CD4-positive, alpha-beta memory T cell (primary cell): ENCODE results near the gene ADCY4. TPM values are rescaled to one million over a fixed set of nuclear protein-coding genes. Genes with fewer than 3 reads are reported as not detected.

Experiments used
- CTCF ChIA-PET: fragments of 350-600 bp; sonication (Branson Sonifier 250); formaldehyde crosslinking; loops from one replicate; lab custom pipeline; 2021; ENCODE audit warnings: inconsistent platforms; ENCODE audit not compliant: partially characterized antibody; lab: Charles Lee
- POLR2A ChIA-PET: fragments of 350-600 bp; sonication (Branson Sonifier 250); formaldehyde crosslinking; loops from one replicate; lab custom pipeline; 2021; ENCODE audit not compliant: partially characterized antibody; lab: Charles Lee
- DNase-seq, 5 donors: peaks; one replicate each; pipeline versions ENCODE4 v3.0.0 to v3.0.0-alpha.2; 2020 to 2022; ENCODE audit warnings: mixed read lengths in 1 of 5
- H3K27ac ChIP-seq: one replicate; pipeline ENCODE4 v1.7.0; 2013; ENCODE audit warnings: low read depth, low read length
- H3K27me3 ChIP-seq: 2 replicates; pipeline ENCODE4 v1.7.0; 2013; ENCODE audit warnings: mild to moderate bottlenecking, low read length, moderate library complexity; ENCODE audit not compliant: insufficient read depth
- H3K36me3 ChIP-seq: 2 replicates; pipeline ENCODE4 v1.7.0; 2013; ENCODE audit warnings: mild to moderate bottlenecking, low read length, moderate library complexity; ENCODE audit not compliant: insufficient read depth
- H3K4me1 ChIP-seq: 2 replicates; pipeline ENCODE4 v1.7.0; 2013; ENCODE audit warnings: mild to moderate bottlenecking, low read length, moderate library complexity; ENCODE audit not compliant: insufficient read depth
- H3K4me3 ChIP-seq, 2 donors: one replicate each; pipeline ENCODE4 v1.7.0; 2013; ENCODE audit warnings: low read length in 2 of 2, mild to moderate bottlenecking in 1 of 2
- H3K9me3 ChIP-seq, 2 donors: one replicate each; pipeline ENCODE4 v1.7.0; 2013; ENCODE audit warnings: low read length in 2 of 2, control low read depth in 1 of 2; ENCODE audit not compliant: control insufficient read depth in 1 of 2
- H3K27ac Mint-ChIP-seq, 7 donors: one replicate each; pipeline ENCODE4 v1.8.0; 2020 to 2021; ENCODE audit warnings: mixed read lengths in 7 of 7, mild to moderate bottlenecking in 6 of 7, inconsistent platforms in 3 of 7, moderate library complexity in 3 of 7
- H3K27me3 Mint-ChIP-seq, 2 donors: one replicate each; pipeline ENCODE4 v1.8.0; 2020 to 2021; ENCODE audit warnings: mixed read lengths in 2 of 2
- H3K36me3 Mint-ChIP-seq, 2 donors: one replicate each; pipeline ENCODE4 v1.8.0; 2020 to 2021; ENCODE audit warnings: mixed read lengths in 2 of 2, inconsistent platforms in 1 of 2, mild to moderate bottlenecking in 1 of 2
- H3K4me1 Mint-ChIP-seq, 4 donors: one replicate each; pipeline ENCODE4 v1.8.0; 2020 to 2021; ENCODE audit warnings: mixed read lengths in 4 of 4, mild to moderate bottlenecking in 1 of 4
- H3K4me3 Mint-ChIP-seq, 8 donors: one replicate each; pipeline ENCODE4 v1.8.0; 2020 to 2021; ENCODE audit warnings: mixed read lengths in 8 of 8, mild to moderate bottlenecking in 7 of 8, moderate library complexity in 6 of 8, inconsistent platforms in 3 of 8
- H3K9me3 Mint-ChIP-seq, 8 donors: one replicate each; pipeline ENCODE4 v1.8.0; 2020 to 2021; ENCODE audit warnings: mixed read lengths in 8 of 8, mild to moderate bottlenecking in 5 of 8, inconsistent platforms in 3 of 8, moderate library complexity in 1 of 8
- intact Hi-C: fragments of 100-400 bp; cut with micrococcal nuclease; formaldehyde crosslinking; loops from one replicate; pipeline ENCODE4 v1.15.1; 2023
- polyA plus RNA-seq, 2 donors: library from polyadenylated mRNA; unstranded; fragments of 300-500 nt; fragmentation: Illumina TruSeq; gene quantifications; one replicate each; pipeline ENCODE4 v1.2.3, GENCODE V29; 2021
- total RNA-seq, 2 experiments: library from RNA; stranded (reverse); gene quantifications; one replicate each; pipeline ENCODE4 v1.2.3, GENCODE V29; 2021

Gene ADCY4
- total and polyA plus RNA-seq, 4 experiments from 2014 or later: 0.48 to 8.1 (median 3.9) TPM

DNA sequence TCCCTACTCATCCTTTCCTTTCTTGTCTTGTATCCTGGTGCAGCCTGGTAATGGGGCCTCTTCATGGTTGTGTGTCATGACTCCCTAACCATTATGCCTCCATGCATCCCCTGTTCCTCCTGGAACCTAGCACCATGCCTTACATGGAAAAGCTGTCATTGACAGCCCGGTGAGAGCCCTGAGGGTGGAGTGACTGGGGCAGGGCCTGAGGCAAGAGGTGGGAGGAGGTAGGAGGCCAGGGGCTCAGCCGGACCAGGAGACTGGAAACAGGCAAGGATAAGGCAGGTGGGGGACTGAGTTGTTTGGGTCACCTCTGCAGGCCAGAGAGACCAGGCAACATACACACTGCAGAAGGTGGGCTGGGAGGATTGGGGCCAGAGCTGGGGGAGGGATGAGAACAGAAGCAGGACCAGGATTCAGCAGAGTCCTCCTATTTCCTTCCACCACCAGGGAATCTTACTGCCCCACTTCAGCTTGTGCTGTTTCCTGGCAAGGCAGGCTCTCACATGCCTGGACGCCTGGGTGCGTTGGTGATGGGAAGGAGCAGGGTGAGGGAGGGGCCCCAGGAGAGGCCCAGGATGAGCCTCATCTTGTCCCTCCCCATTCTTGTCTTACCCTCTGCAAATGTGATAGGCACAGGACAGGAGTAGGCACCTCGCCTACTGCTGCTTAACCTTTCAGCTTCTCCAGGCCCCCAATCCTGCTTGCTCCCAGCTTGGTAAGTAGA is 25.2 kb downstream of the ADCY4 start, which contains the start of gene LTB4R2:
LTB4R2 (plus strand) TSS at position 603 of the 727 bp plus-strand sequence. CDS start 525 bp downstream, outside the sequence.
- intact Hi-C loops: loop anchor here (1.0 to 5.0 kb wide), 2 partner anchors 10 to 123 kb away; partner anchors contain the start of genes DHRS1 and NOP9

DNA sequence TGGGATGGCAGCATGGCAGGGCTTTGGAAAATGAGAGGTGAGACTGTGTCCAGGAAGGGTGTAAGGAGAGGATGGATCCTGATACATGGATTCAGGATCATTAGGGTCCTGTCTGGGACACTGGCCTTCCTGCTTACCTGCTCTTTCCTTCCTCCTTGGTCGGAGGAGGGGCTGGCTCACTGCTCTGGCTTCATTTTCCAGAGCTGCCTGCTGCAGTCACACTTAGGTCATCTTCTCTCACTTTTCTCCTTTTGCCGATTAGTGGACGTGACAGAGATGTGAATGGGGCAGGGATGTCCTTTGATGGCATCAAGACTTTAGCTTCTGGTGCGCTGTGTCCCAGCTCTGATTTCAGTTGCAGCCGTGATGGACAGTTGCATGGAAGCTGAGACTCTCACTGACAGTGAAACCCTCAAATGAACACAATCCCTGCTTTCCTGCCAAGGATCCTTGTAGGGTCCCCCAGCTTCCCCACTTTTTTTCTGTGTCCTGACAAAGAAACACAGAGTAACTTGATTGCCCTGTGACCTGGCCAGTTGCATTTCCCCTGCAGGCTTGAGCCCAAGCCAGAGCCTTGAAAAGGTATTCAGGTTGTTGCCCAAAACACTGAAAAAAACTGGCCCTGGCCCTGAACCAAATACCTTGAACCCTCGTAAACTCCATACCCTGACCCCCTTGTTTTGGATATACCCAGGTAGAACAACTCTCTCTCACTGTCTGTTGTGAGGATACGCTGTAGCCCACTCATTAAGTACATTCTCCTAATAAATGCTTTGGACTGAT is 26.3 kb downstream of the ADCY4 start:
- Mint-ChIP-seq H3K4me3 (peak overlapping the region; percentile 1 to 79 (median 44)), H3K27ac (peak overlapping the region; percentile 52 to 96 (median 84)), H3K4me1 (peaks cover 36 to 75% (median 51%) of the 10 kb centered on the region in 4 donors), H3K27me3 (no peaks in the 10 kb centered on the region), H3K36me3 (peaks cover 41 to 46% of the 10 kb centered on the region in 2 donors), H3K9me3 (peaks cover 0 to 1% (median 0%) of the 10 kb centered on the region in 8 donors)
- intact Hi-C loops: loop anchor here (1.0 kb wide), 1 partner anchor 37 kb away; the partner anchor contains the start of gene RABGGTA
- peak overlapping the region; percentile 72 for H3K27ac ChIP-seq
- DNase-seq: no peak
- POLR2A ChIA-PET: interaction anchor here (0.7 to 8.5 kb wide), 20 partner anchors 9 to 193 kb away, joined by 3 to 108 read pairs (median 6); partner anchors contain the start of genes ADCY4, CBLN3, CHMP4A and DCAF11
- H3K4me1 ChIP-seq: peaks cover 52% of the 10 kb centered on the region
- no peaks in the 10 kb centered on the region for H3K27me3 ChIP-seq
- H3K4me3 ChIP-seq: no peak overlapping the region
- H3K36me3 ChIP-seq: peaks cover 43% of the 10 kb centered on the region
- CTCF ChIA-PET: interaction anchor here (0.5 to 18.5 kb wide), 40 partner anchors 9 to 1449 kb away, joined by 3 to 556 read pairs (median 5); partner anchors contain the start of genes ADCY4, CBLN3, CHMP4A and DCAF11
- H3K9me3 ChIP-seq: no peaks in the 10 kb centered on the region

More for the DNA sequence above, 25.2 kb downstream of the ADCY4 start, which contains the start of gene LTB4R2:
- peaks cover 47 to 87% (median 62%) of the 10 kb centered on the region in 4 donors for H3K4me1 Mint-ChIP-seq
- H3K36me3 Mint-ChIP-seq: peaks cover 29 to 34% of the 10 kb centered on the region in 2 donors
- ChIA-PET CTCF (interaction anchor here (0.7 to 18.5 kb wide), 14 partner anchors 8 to 229 kb away, joined by 3 to 556 read pairs (median 28); partner anchors contain the start of genes ADCY4, CBLN3, DHRS1 and KHNYN), POLR2A (interaction anchor here (0.6 to 8.5 kb wide), 21 partner anchors 10 to 195 kb away, joined by 3 to 108 read pairs (median 11); partner anchors contain the start of genes CBLN3, CHMP4A, DCAF11 and DHRS1)
- peak within 1 kb of the TSS; percentile 83 to 89 (median 87) for H3K4me3 Mint-ChIP-seq
- Histone ChIP-seq H3K36me3 (peaks cover 31% of the 10 kb centered on the region), H3K27ac (peak within 1 kb of the TSS; percentile 72), H3K9me3 (no peaks in the 10 kb centered on the region), H3K4me1 (peaks cover 63% of the 10 kb centered on the region), H3K4me3 (peak within 1 kb of the TSS; percentile 32 to 58), H3K27me3 (no peaks in the 10 kb centered on the region)
- H3K27ac Mint-ChIP-seq: peak within 1 kb of the TSS; percentile 81 to 96 (median 93)
- H3K9me3 Mint-ChIP-seq: peaks cover 0 to 1% (median 0%) of the 10 kb centered on the region in 8 donors
- no peak for DNase-seq
- no peaks in the 10 kb centered on the region for H3K27me3 Mint-ChIP-seq

DNA sequence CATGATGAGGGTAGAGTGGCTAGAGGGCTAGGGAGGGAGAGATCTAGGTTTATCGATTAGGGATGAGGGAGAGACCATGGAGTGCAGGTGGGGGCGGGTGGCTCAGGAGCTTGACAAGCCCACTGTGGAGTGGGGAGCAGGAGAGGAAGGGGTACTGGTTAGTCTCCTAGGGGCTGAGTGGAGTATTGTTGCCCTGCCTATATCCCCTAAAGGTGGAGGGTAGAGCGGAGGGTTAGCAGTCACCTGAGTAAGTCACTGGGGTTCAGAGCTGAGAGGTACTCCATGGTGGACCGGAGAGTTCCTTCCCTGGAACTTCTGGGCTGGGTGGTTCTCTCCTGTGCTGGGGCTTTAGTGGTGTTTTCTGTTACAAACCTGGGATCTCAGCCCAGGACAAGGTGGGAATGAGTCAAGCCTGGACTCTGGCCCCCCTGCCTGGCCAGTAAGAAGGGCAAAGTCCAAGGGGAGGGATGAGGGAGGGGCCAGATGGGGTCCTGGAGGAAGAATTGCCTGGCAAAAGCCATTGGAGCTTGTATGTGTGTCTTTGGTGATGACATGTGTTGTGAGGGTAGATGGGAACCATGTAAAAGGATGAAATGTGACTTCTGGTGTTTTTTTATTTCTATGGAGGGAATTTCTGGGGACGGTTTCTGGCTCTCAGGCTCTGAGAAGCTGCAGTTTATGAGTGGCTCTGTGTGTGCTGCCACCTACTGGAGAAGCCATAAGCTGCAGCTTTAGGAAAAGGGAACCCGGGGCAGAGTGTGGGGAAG is 27.1 kb downstream of the ADCY4 start, which contains the start of gene CIDEB:
CIDEB (minus strand) TSS at position 403 of the 767 bp plus-strand sequence; CDS start at position 284, 119 bp downstream.
- peak within 1 kb of the TSS in 7 of 8 donors; percentile 1 to 79 (median 35) for H3K4me3 Mint-ChIP-seq
- intact Hi-C loops: loop anchor here (1.0 kb wide), 1 partner anchor 36 kb away; the partner anchor contains the start of gene RABGGTA
- ChIA-PET CTCF (interaction anchor here (0.6 to 18.5 kb wide), 42 partner anchors 9 to 301 kb away, joined by 3 to 556 read pairs (median 4); partner anchors contain the start of genes ADCY4, CBLN3, CHMP4A and DCAF11), POLR2A (interaction anchor here (0.8 to 8.5 kb wide), 21 partner anchors 8 to 193 kb away, joined by 3 to 108 read pairs (median 4); partner anchors contain the start of genes ADCY4, CBLN3, CHMP4A and DCAF11)
- H3K4me1 Mint-ChIP-seq: peaks cover 29 to 70% (median 46%) of the 10 kb centered on the region in 4 donors
- H3K9me3 ChIP-seq: no peaks in the 10 kb centered on the region
- H3K27me3 ChIP-seq: no peaks in the 10 kb centered on the region
- H3K27ac Mint-ChIP-seq: peak within 1 kb of the TSS; percentile 52 to 96 (median 90)
- H3K9me3 Mint-ChIP-seq: peaks cover 0 to 1% (median 0%) of the 10 kb centered on the region in 8 donors
- H3K4me3 ChIP-seq: no peak within 1 kb of the TSS
- peak within 1 kb of the TSS; percentile 72 for H3K27ac ChIP-seq
- H3K4me1 ChIP-seq: peaks cover 44% of the 10 kb centered on the region
- peaks cover 50% of the 10 kb centered on the region for H3K36me3 ChIP-seq
- peaks cover 42 to 53% of the 10 kb centered on the region in 2 donors for H3K36me3 Mint-ChIP-seq
- peak; percentile 53 to 62 (median 58) for DNase-seq
- H3K27me3 Mint-ChIP-seq: no peaks in the 10 kb centered on the region

DNA sequence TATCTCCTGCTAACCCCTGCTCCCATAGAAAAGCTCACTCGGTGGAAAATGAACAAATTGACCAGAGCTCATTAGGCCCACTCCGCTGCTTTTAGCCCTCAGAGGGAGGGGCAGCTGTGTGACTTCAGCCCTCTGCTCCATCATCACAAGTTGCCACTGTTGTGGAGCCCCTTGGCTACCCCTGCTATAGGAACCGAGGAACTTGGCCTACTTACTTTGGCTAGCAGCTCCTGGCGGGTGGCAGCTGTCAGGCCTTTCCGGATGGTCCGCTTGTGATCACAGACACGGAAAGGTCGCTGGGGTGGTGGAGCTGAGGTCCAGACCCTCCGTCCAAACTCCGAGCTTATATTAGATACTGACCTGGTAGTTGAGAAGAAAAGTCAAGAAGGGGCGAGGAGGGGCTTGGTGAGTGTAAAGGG is 27.7 kb downstream of the ADCY4 start:
- Histone ChIP-seq H3K27me3 (no peaks in the 10 kb centered on the region), H3K27ac (no peak overlapping the region), H3K4me3 (no peak overlapping the region), H3K9me3 (no peaks in the 10 kb centered on the region), H3K36me3 (peaks cover 56% of the 10 kb centered on the region), H3K4me1 (peaks cover 38% of the 10 kb centered on the region)
- intact Hi-C loops: no loop called here
- Mint-ChIP-seq H3K36me3 (peaks cover 48 to 59% of the 10 kb centered on the region in 2 donors), H3K27ac (peak overlapping the region; percentile 11 to 90 (median 52)), H3K4me3 (no peak overlapping the region), H3K9me3 (peaks cover 0 to 1% (median 0%) of the 10 kb centered on the region in 8 donors), H3K4me1 (peaks cover 29 to 70% (median 43%) of the 10 kb centered on the region in 4 donors), H3K27me3 (no peaks in the 10 kb centered on the region)
- DNase-seq: no peak
- ChIA-PET CTCF (interaction anchor here (0.7 to 18.5 kb wide), 22 partner anchors 8 to 199 kb away, joined by 3 to 556 read pairs (median 12); partner anchors contain the start of genes ADCY4, CBLN3, CHMP4A and DHRS1), POLR2A (interaction anchor here (0.8 to 8.5 kb wide), 12 partner anchors 10 to 192 kb away, joined by 3 to 108 read pairs (median 8); partner anchors contain the start of genes ADCY4, DCAF11, MDP1 and NRL)

DNA sequence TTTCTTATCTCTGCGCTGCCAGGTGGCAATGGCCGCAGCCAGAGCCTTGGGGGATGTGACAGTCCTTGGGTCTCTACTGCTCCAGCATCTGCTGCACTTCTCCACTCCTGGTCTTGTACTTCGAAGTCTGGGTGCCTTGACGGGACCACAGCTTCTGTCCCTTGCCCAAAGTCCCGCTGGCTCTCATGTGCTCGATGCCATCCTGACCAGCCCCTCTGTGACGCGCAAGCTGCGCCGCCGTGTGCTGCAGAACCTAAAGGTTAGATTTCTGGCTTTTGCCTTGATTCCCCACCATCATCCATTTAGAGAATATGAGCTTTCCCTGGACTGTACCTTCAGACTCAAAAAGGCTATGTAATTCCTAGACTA is 30.9 kb downstream of the ADCY4 start:
- peaks cover 25 to 70% (median 43%) of the 10 kb centered on the region in 4 donors for H3K4me1 Mint-ChIP-seq
- ChIA-PET CTCF (interaction anchor here (1.3 to 18.5 kb wide), 5 partner anchors 6 to 128 kb away, joined by 3 to 556 read pairs (median 10); partner anchors contain the start of genes CIDEB, LTB4R, LTB4R2 and TINF2), POLR2A (interaction anchor here (0.8 to 1.6 kb wide), 5 partner anchors 9 to 143 kb away, joined by 3 to 5 read pairs (median 3); partner anchors contain the start of genes IRF9 and TINF2)
- Histone ChIP-seq H3K4me3 (no peak overlapping the region), H3K9me3 (no peaks in the 10 kb centered on the region), H3K27me3 (no peaks in the 10 kb centered on the region), H3K36me3 (peaks cover 63% of the 10 kb centered on the region), H3K27ac (no peak overlapping the region), H3K4me1 (peaks cover 29% of the 10 kb centered on the region)
- DNase-seq: no peak
- H3K27me3 Mint-ChIP-seq: no peaks in the 10 kb centered on the region
- peaks cover 0 to 6% (median 0%) of the 10 kb centered on the region in 8 donors for H3K9me3 Mint-ChIP-seq
- peaks cover 52 to 76% of the 10 kb centered on the region in 2 donors for H3K36me3 Mint-ChIP-seq
- peak overlapping the region in 1 of 7 donors; percentile 57 for H3K27ac Mint-ChIP-seq
- intact Hi-C loops: no loop called here
- peak overlapping the region in 1 of 8 donors; percentile 54 for H3K4me3 Mint-ChIP-seq
